Measurements from ENCODE around the gene GADL1.

GADL1 gene

GRCh38 chr3:30871720-30872119, 22.7 kb downstream of the GADL1 start (continued):
- no peak for TF ChIP-seq ZNF707 (tag by site-specific recombination; IDR thresholded peaks at IDR 0.05)
- no peak for TF ChIP-seq ZNF544 (tag by site-specific recombination; IDR thresholded peaks at IDR 0.05)
- peak; percentile 83 for TF ChIP-seq ZNF341 (tag by site-specific recombination; IDR thresholded peaks at IDR 0.05; ENCODE audit: low read depth)
- TF ChIP-seq ZNF639 (tag by site-specific recombination; IDR thresholded peaks at IDR 0.05): peak; percentile 41; the same call in 1 of the 2 replicates
- peak; percentile 72; the same call in 1 of the 2 replicates for TF ChIP-seq ZEB2 (tag by site-specific recombination; IDR thresholded peaks at IDR 0.05)
- no peak for TF ChIP-seq MEIS1 (CRISPR knock-in tag; IDR thresholded peaks at IDR 0.05; ENCODE audit: borderline replicate concordance)
- no peak for TF ChIP-seq HOXA7 (CRISPR knock-in tag; IDR thresholded peaks at IDR 0.05; ENCODE audit: borderline replicate concordance)
- peak; percentile 77; the same call in 1 of the 2 replicates for TF ChIP-seq GLI2 (tag by site-specific recombination; IDR thresholded peaks at IDR 0.05; ENCODE audit: borderline replicate concordance, low read depth)
- no peak for TF ChIP-seq ZNF114 (tag by site-specific recombination; IDR thresholded peaks at IDR 0.05)
- TF ChIP-seq ZNF658 (tag by site-specific recombination; IDR thresholded peaks at IDR 0.05): no peak
- TF ChIP-seq ZNF501 (tag by site-specific recombination; IDR thresholded peaks at IDR 0.05): no peak
- peak; percentile 25; the same call in 1 of the 2 replicates for TF ChIP-seq KLF1 (tag by site-specific recombination; IDR thresholded peaks at IDR 0.05)
- no peak for TF ChIP-seq KLF17 (tag by site-specific recombination; IDR thresholded peaks at IDR 0.05)
- peak; percentile 89 for TF ChIP-seq PRDM6 (tag by site-specific recombination; IDR thresholded peaks at IDR 0.05)
- no peak for TF ChIP-seq GLI4 (tag by site-specific recombination; IDR thresholded peaks at IDR 0.05)
- no peak for TF ChIP-seq ZNF324 (tag by site-specific recombination; IDR thresholded peaks at IDR 0.05)
- TF ChIP-seq ZNF157 (tag by site-specific recombination; IDR thresholded peaks at IDR 0.05): no peak
- TF ChIP-seq ZNF133 (tag by site-specific recombination; IDR thresholded peaks at IDR 0.05): no peak
- 0 out of 2 replicates have a peak, but pooled peaks have one; percentile 41 for TF ChIP-seq ZNF37A (tag by site-specific recombination; IDR thresholded peaks at IDR 0.05)
- peak; percentile 57 for TF ChIP-seq ATF2 (tag by site-specific recombination; IDR thresholded peaks at IDR 0.05; ENCODE audit: low read depth)
- no peak for TF ChIP-seq HOXC10 (CRISPR knock-in tag; IDR thresholded peaks at IDR 0.05)
- no peak for TF ChIP-seq AEBP2 (tag by site-specific recombination; IDR thresholded peaks at IDR 0.05; ENCODE audit: borderline replicate concordance)
- TF ChIP-seq ZFHX2 (tag by site-specific recombination; conservative IDR thresholded peaks at IDR 0.05): no peak
- TF ChIP-seq ZNF548 (tag by site-specific recombination; IDR thresholded peaks at IDR 0.05): no peak
